Vagina (tissue), 2 donors: ENCODE results near the gene ARHGAP4. TPM values are rescaled to one million over a fixed set of nuclear protein-coding genes. Genes with fewer than 3 reads are reported as not detected.

Source experiments
- DNase-seq, 2 donors: peaks; one replicate each; pipeline ENCODE4 v3.0.0-alpha.2; 2017; ENCODE audit errors: extremely low spot score in 2 of 2
- H3K27ac ChIP-seq: fragments of 200-600 bp; sonication (generic); one replicate; pipeline ENCODE4 v1.5.1; 2019
- H3K27me3 ChIP-seq: fragments of 200-600 bp; sonication (generic); one replicate; pipeline ENCODE4 v1.5.1; 2019
- H3K36me3 ChIP-seq, 2 donors: fragments of 200-600 bp; sonication (generic); one replicate each; pipeline ENCODE4 v1.5.1; 2017 to 2019
- H3K4me1 ChIP-seq: fragments of 200-600 bp; sonication (generic); one replicate; pipeline ENCODE4 v1.5.1; 2019
- H3K4me3 ChIP-seq, 2 donors: fragments of 200-600 bp; sonication (generic); 1 replicate in 1 of 2; 2 replicates in 1 of 2; pipeline ENCODE4 v1.5.1; 2016 to 2019
- H3K9me3 ChIP-seq: fragments of 200-600 bp; sonication (generic); one replicate; pipeline ENCODE4 v1.5.1; 2019
- POLR2A ChIP-seq, 2 donors: fragments of 450-650 bp; IDR thresholded peaks; one replicate each; pipeline ENCODE4 v1.6.1; 2017; ENCODE audit warnings: antibody characterized with exemption in 2 of 2, mild to moderate bottlenecking in 2 of 2, moderate library complexity in 2 of 2
- POLR2AphosphoS5 ChIP-seq, 2 donors: sonication (generic); formaldehyde crosslinking; IDR thresholded peaks; one replicate each; pipeline ENCODE4 v1.9.0; 2017; ENCODE audit warnings: antibody characterized with exemption in 2 of 2, mild to moderate bottlenecking in 2 of 2, low read depth in 1 of 2; ENCODE audit not compliant: insufficient read depth in 1 of 2
- intact Hi-C: fragments of 100-400 bp; cut with DNase I; formaldehyde crosslinking; loops from one replicate; pipeline ENCODE4 v1.15.1; 2023
- total RNA-seq: library from RNA; depleted of rRNA; stranded (reverse); fragments of >200 nt; gene quantifications from one replicate; pipeline ENCODE4 v1.2.3, GENCODE V29; 2016
- TF ChIP-seq, protein P1 (sequence below), 3 experiments: fragments of 450-650 bp in 2 of 3; fragments of 200-600 bp in 1 of 3; sonication (generic) in 1 of 3; IDR thresholded peaks; one replicate each; pipeline ENCODE4 v1.5.1; 2017 to 2019; ENCODE audit warnings: antibody characterized with exemption in 3 of 3, mild to moderate bottlenecking in 2 of 3, moderate library complexity in 2 of 3

ARHGAP4 gene
- total RNA-seq, 1 donor from 2014 or later = 36.6 TPM

DNA sequence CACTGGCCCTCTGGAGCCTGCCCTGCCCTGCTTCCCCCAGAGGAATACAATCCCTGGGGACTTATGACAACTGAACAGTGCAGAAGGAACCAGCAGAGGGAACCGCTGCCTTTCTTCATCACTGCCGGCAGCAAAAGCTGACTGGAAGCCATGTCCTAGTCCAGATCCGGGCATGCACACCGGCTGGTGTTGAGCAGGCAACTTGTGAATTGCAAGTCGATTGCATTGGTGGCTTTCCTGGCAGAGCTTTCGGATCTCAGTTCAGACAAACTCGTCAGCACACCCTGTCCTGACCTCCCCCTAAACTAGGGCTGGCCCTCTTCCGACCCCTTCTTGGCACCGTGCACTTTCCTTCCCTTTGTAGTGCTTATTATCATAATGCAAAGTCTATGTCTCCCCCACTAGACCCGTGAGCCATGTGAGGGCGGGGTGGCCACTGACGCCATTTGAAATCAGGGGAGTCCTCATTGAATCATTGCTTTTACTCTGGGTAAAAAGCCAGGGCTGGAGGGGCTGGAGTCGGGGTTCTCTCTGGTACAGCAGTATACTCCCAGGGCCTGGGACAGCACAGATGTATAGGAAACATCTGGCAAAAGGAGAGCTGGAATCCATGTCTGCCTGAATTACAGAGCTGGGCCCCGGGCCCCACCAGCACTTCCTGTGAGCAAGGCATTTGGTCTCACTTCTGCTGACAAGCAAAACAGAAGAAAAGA lies 1.8 kb downstream of the ARHGAP4 start:
- intact Hi-C loops = loop anchor here (10.0 kb wide), 1 partner anchor 140 kb away; the partner anchor contains the start of gene SRPK3
- H3K4me1 ChIP-seq = peaks cover 55% of the 10 kb centered on the region
- H3K36me3 ChIP-seq = no peaks in the 10 kb centered on the region
- no peaks in the 10 kb centered on the region for H3K27me3 ChIP-seq
- no peak overlapping the region for H3K27ac ChIP-seq
- DNase-seq = no peak
- TF ChIP-seq POLR2A (IDR thresholded peaks at IDR 0.05) = no peak
- TF ChIP-seq POLR2AphosphoS5 (IDR thresholded peaks at IDR 0.05; ENCODE audit: insufficient read depth in 1 of 2, low read depth in 1 of 2) = no peak
- TF ChIP-seq, protein P1, sequence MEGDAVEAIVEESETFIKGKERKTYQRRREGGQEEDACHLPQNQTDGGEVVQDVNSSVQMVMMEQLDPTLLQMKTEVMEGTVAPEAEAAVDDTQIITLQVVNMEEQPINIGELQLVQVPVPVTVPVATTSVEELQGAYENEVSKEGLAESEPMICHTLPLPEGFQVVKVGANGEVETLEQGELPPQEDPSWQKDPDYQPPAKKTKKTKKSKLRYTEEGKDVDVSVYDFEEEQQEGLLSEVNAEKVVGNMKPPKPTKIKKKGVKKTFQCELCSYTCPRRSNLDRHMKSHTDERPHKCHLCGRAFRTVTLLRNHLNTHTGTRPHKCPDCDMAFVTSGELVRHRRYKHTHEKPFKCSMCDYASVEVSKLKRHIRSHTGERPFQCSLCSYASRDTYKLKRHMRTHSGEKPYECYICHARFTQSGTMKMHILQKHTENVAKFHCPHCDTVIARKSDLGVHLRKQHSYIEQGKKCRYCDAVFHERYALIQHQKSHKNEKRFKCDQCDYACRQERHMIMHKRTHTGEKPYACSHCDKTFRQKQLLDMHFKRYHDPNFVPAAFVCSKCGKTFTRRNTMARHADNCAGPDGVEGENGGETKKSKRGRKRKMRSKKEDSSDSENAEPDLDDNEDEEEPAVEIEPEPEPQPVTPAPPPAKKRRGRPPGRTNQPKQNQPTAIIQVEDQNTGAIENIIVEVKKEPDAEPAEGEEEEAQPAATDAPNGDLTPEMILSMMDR (IDR thresholded peaks at IDR 0.05) = no peak
- H3K4me3 ChIP-seq = no peak overlapping the region
- H3K9me3 ChIP-seq = no peaks in the 10 kb centered on the region

DNA sequence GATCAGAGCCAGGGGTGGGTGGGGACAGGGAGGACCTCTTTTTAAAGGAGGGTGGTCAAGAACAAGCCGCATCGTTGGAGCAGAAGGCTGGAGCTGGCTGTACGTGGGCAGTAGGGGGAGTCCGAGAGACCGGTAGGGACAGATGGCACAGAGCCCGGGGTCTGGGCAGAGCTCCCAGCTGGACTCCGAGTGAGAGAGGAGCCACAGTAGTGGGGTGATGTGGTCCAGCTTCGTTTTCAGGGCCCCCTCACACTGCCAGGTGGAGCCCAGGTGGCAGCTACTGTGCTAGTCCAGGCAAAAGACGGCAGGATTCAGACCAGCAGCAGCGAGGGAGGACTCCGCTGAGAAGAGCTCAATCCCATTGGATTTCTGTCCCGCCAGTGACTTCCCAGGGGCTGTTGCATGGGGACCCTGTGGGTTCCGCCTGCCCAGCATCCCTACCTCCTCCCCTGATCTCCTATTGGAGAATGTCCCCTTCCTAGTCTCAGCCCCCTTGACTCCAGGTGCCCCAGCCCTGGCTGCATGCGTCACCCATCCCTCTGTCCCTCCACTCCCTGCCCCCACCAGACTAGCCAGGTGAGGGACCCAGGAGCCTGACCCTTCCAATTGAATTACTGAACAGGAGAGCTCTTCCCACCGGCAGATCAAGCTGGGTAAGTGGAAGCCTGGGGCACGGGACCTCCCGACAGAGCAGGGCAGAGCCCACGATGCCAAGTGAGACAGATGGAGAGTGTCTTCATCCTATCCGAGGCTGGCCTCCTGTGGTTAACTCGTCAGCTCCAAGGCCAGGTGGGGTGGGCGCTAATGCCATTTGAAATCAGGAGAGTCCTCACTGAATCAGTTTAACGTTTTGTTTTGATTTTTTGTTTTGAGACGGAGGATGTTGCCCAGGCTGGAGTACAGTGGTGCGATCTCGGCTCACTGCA lies 2.9 kb downstream of the ARHGAP4 start:
- no peaks in the 10 kb centered on the region for H3K36me3 ChIP-seq
- H3K4me3 ChIP-seq = no peak overlapping the region
- no peak overlapping the region for H3K27ac ChIP-seq
- peaks cover 46% of the 10 kb centered on the region for H3K4me1 ChIP-seq
- TF ChIP-seq, protein P1 (IDR thresholded peaks at IDR 0.05) = peak in 1 of 3 experiments; percentile 27
- no peak for TF ChIP-seq POLR2A (IDR thresholded peaks at IDR 0.05)
- no peaks in the 10 kb centered on the region for H3K9me3 ChIP-seq
- DNase-seq = no peak
- intact Hi-C loops = loop anchor here (10.0 kb wide), 1 partner anchor 138 kb away; the partner anchor contains the start of gene SRPK3
- H3K27me3 ChIP-seq = no peaks in the 10 kb centered on the region

DNA sequence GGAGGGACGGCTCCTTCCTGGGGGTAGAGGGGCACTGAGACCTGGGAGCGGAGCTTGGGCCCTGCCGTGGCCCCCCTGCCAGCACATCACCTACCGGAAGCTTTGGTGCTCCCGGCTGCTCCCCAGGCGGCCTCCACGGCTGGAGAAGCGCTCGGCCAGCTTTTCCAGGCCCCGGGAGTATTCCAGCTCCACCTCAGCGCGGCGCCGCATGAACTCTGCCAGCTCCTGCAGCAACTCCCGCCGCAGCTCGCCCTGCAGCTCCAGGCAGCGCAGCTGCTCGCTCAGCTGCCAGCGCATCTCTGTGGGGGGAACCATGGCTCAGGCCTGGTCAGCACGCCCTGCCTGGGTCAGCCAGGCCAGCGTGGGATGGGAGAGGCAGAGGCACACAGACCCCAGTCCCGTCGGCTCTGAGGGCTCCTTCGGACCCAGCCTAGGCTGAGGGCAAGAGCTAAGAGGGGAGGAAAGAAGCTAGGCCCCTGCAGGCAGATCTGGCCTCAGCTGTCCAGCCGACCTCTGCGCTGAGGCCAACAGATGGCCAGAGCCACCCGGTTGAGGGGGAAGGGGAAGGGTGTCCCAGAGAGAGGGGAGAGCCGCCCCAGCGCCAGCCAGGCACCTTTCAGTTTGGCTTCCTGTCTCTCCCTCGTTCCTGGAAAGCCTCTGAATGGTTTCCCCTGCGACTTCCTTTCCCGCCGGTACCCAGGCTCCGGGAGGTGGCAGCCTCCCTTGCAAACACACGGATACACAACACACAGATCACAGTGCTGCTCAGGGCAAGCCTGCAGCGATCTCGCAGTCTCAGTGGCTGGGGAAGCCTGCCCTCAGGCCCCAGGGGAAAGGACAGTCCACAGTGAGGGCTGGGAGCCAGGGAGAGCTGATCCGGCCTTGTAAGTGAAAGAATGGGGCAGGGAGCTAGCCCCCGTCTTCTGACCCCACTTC lies 4.3 kb downstream of the ARHGAP4 start:
- H3K27me3 ChIP-seq = no peaks in the 10 kb centered on the region
- TF ChIP-seq POLR2AphosphoS5 (IDR thresholded peaks at IDR 0.05; ENCODE audit: insufficient read depth in 1 of 2, low read depth in 1 of 2) (peak in 1 of 2 donors; percentile 20), POLR2A (IDR thresholded peaks at IDR 0.05) (no peak)
- no peaks in the 10 kb centered on the region for H3K36me3 ChIP-seq
- intact Hi-C loops = loop anchor here (10.0 kb wide), 1 partner anchor 137 kb away; the partner anchor contains the start of gene SRPK3
- DNase-seq = no peak
- H3K27ac ChIP-seq = peak overlapping the region; percentile 38
- no peak overlapping the region for H3K4me3 ChIP-seq
- no peaks in the 10 kb centered on the region for H3K9me3 ChIP-seq
- peaks cover 35% of the 10 kb centered on the region for H3K4me1 ChIP-seq

DNA sequence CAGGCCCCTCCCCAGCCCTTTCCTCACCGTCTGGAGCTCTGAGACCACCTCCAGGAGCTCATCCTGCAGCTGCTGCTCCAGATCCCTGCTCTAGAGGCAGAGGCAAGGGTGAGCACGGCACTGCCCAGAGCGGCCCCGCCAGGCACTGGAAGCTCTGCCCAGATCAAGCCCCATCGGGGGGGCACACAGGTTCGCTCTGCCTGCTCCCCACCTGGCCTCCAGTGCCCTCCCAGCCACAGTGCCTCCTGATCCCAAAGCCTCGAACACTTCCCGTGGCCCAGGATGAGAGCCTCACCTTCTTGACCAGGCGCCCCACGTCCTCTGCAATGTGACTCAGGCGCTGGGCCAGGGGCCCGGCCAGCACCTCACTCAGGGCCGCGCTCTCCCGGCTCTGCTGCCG lies 5.0 kb downstream of the ARHGAP4 start:
- TF ChIP-seq, protein P1 (IDR thresholded peaks at IDR 0.05) = no peak
- no peak for TF ChIP-seq POLR2A (IDR thresholded peaks at IDR 0.05)
- TF ChIP-seq POLR2AphosphoS5 (IDR thresholded peaks at IDR 0.05; ENCODE audit: insufficient read depth in 1 of 2, low read depth in 1 of 2) = no peak
- Histone ChIP-seq H3K36me3 (no peaks in the 10 kb centered on the region), H3K4me1 (peaks cover 30% of the 10 kb centered on the region), H3K4me3 (no peak overlapping the region), H3K27ac (peak overlapping the region; percentile 38), H3K27me3 (no peaks in the 10 kb centered on the region), H3K9me3 (no peaks in the 10 kb centered on the region)
- intact Hi-C loops = loop anchor here (10.0 kb wide), 1 partner anchor 136 kb away; the partner anchor contains the start of gene SRPK3
- no peak for DNase-seq
